ENCODE results near the gene PTMA. TPM values are rescaled to one million over a fixed set of nuclear protein-coding genes. Genes with fewer than 3 reads are reported as not detected.

Gene PTMA
- polyA plus RNA-seq, 3 donors = 1,062 to 1,127 (median 1,072) TPM

DNA sequence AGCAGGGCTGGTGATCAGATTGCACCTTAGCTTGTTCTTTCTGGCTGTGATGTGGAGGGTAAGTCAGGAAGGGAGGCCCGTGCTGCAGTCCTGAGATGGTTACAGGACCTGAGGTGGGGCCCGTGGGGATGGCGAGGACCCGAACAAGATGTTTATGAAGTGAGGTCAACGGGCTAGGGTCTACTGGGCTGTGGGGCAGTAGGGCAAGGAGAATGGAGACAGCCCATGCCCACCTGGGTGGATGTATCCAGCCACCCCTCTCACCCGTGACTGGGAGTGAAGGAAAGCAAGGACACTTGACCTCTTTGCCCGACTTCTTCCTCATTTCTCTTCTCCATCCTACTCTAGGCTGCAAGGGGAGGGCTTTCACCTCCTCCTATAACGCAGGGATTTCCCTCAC lies 18.0 kb downstream of the PTMA start:
- Mint-ChIP-seq H3K27me3 (ENCODE audit: low read depth in 3 of 3) (peaks cover 5 to 11% (median 9%) of the 10 kb centered on the region in 3 donors), H3K27ac (no peak overlapping the region), H3K4me3 (no peak overlapping the region), H3K4me1 (peaks cover 4% of the 10 kb centered on the region), H3K9me3 (no peaks in the 10 kb centered on the region), H3K36me3 (peaks cover 4 to 11% of the 10 kb centered on the region in 2 donors)
- Histone ChIP-seq H3K9ac (ENCODE audit: insufficient read depth, low read length, poor library complexity, severe bottlenecking) (no peak overlapping the region), H4K20me1 (ENCODE audit: insufficient read depth, low read length) (no peaks in the 10 kb centered on the region), H3K79me2 (ENCODE audit: insufficient read depth, low read length) (no peaks in the 10 kb centered on the region), H3K36me3 (replicated peaks in 1 of 2; ENCODE audit: control insufficient read depth in 1 of 2, insufficient read depth in 2 of 2, low read length in 2 of 2) (peaks cover 0 to 4% of the 10 kb centered on the region in 2 donors), H3K9me3 (replicated peaks in 1 of 2; ENCODE audit: control insufficient read depth in 1 of 2, insufficient read depth in 1 of 2, low read length in 2 of 2) (no peaks in the 10 kb centered on the region), H3K4me3 (replicated peaks in 1 of 3; ENCODE audit: low read depth in 2 of 3, low read length in 3 of 3) (no peak overlapping the region), H3K4me1 (ENCODE audit: control insufficient read depth in 1 of 2, insufficient read depth in 2 of 2, low read length in 2 of 2) (peaks cover under 1 to 1% of the 10 kb centered on the region in 2 donors), H3K4me2 (replicated peaks; ENCODE audit: extremely low read depth, low read length, poor library complexity, severe bottlenecking) (no peak overlapping the region), H2AFZ (ENCODE audit: insufficient read depth, low read depth, low read length, poor library complexity, severe bottlenecking) (no peak overlapping the region), H3K27me3 (ENCODE audit: control insufficient read depth in 2 of 2, insufficient read depth in 2 of 2, low read length in 2 of 2) (peaks cover 0 to 6% of the 10 kb centered on the region in 2 donors), H3K27ac (ENCODE audit: low read depth in 1 of 2, low read length in 2 of 2) (no peak overlapping the region)
- no peak for TF ChIP-seq CTCF (IDR thresholded peaks at IDR 0.05)
- intact Hi-C loops (cut with micrococcal nuclease) = no loop called here
- DNase-seq = no peak
- WGBS (ENCODE audit: insufficient coverage) = 93% methylated on average over 6 of the region's 8 CpGs

DNA sequence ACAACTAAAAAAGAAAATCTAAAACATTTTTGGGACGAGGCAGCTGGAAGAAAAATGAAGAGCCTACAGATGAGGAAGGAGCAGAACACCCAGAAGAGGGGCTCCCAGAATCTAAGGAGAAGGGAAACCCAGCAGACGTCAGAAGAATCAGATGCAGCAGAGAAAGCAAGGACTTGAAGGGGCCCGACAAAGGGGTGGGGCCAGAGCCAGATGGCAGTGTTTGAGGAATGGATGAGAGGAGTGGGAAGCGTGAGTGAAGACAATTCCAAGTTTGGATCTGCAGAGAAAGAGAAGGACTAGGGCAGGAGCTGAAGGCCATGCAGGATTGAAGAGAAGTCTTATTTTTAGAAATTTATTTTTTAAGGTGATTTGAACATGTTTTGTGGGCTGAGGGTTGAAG lies 19.3 kb downstream of the PTMA start:
- Histone ChIP-seq H3K4me3 (replicated peaks in 1 of 3; ENCODE audit: low read depth in 2 of 3, low read length in 3 of 3) (no peak overlapping the region), H3K4me2 (replicated peaks; ENCODE audit: extremely low read depth, low read length, poor library complexity, severe bottlenecking) (no peak overlapping the region), H3K27ac (ENCODE audit: low read depth in 1 of 2, low read length in 2 of 2) (no peak overlapping the region), H3K9ac (ENCODE audit: insufficient read depth, low read length, poor library complexity, severe bottlenecking) (no peak overlapping the region), H3K36me3 (replicated peaks in 1 of 2; ENCODE audit: control insufficient read depth in 1 of 2, insufficient read depth in 2 of 2, low read length in 2 of 2) (peaks cover 2 to 16% of the 10 kb centered on the region in 2 donors), H3K27me3 (ENCODE audit: control insufficient read depth in 2 of 2, insufficient read depth in 2 of 2, low read length in 2 of 2) (no peaks in the 10 kb centered on the region), H4K20me1 (ENCODE audit: insufficient read depth, low read length) (no peaks in the 10 kb centered on the region), H3K4me1 (ENCODE audit: control insufficient read depth in 1 of 2, insufficient read depth in 2 of 2, low read length in 2 of 2) (no peaks in the 10 kb centered on the region), H3K79me2 (ENCODE audit: insufficient read depth, low read length) (no peaks in the 10 kb centered on the region), H3K9me3 (replicated peaks in 1 of 2; ENCODE audit: control insufficient read depth in 1 of 2, insufficient read depth in 1 of 2, low read length in 2 of 2) (no peaks in the 10 kb centered on the region), H2AFZ (ENCODE audit: insufficient read depth, low read depth, low read length, poor library complexity, severe bottlenecking) (no peak overlapping the region)
- H3K27ac Mint-ChIP-seq = no peak overlapping the region
- peaks cover 0 to 4% (median 2%) of the 10 kb centered on the region in 3 donors for H3K27me3 Mint-ChIP-seq (ENCODE audit: low read depth in 3 of 3)
- H3K4me3 Mint-ChIP-seq = no peak overlapping the region
- 78% methylated on average over 4 of the region's 4 CpGs for WGBS (ENCODE audit: insufficient coverage)
- peaks cover 15 to 23% of the 10 kb centered on the region in 2 donors for H3K36me3 Mint-ChIP-seq
- no peak for DNase-seq
- H3K9me3 Mint-ChIP-seq = peaks cover 0 to 3% (median 0%) of the 10 kb centered on the region in 7 donors
- intact Hi-C loops (cut with micrococcal nuclease) = no loop called here
- no peak for TF ChIP-seq CTCF (IDR thresholded peaks at IDR 0.05)
- H3K4me1 Mint-ChIP-seq = no peaks in the 10 kb centered on the region

Data from CD14-positive monocyte (primary cell).